A673 (cell line): ENCODE data around the gene RING1. TPM values are rescaled to one million over a fixed set of nuclear protein-coding genes. Genes with fewer than 3 reads are reported as not detected.

Experiments used
- BruUV-seq: library from RNA; stranded (reverse); fragments of 400-500 nt; replicated peaks from 2 replicates; lab custom pipeline; 2021; lab: Mats Ljungman, UMichigan
- CTCF ChIA-PET: fragments of 300-600 bp; sonication (Branson Sonifier 250); formaldehyde crosslinking; loops from one replicate; lab custom pipeline; 2022; ENCODE audit warnings: antibody characterized with exemption; lab: Charles Lee
- POLR2A ChIA-PET: fragments of 300-600 bp; sonication (Branson Sonifier 250); formaldehyde crosslinking; loops from one replicate; lab custom pipeline; 2022; ENCODE audit warnings: antibody characterized with exemption; ENCODE audit not compliant: low non-redundant PET; lab: Charles Lee
- DNase-seq: peaks from one replicate; pipeline ENCODE4 v3.0.0-alpha.2; 2015; ENCODE audit warnings: low spot score
- H3K27ac ChIP-seq: fragments of 200-600 bp; sonication (generic); 2 replicates; pipeline ENCODE4 v1.5.1; 2016; ENCODE audit warnings: mixed run types, low read depth, mild to moderate bottlenecking, mixed read lengths, antibody characterized with exemption, low read length; ENCODE audit not compliant: poor library complexity, severe bottlenecking
- H3K27me3 ChIP-seq: fragments of 200-600 bp; sonication (generic); replicated peaks from 2 replicates; pipeline ENCODE4 v1.6.1; 2017; ENCODE audit warnings: mixed run types, low read depth, mild to moderate bottlenecking, mixed read lengths, antibody characterized with exemption, low read length; ENCODE audit not compliant: insufficient read depth, poor library complexity
- H3K36me3 ChIP-seq: fragments of 200-600 bp; sonication (generic); 2 replicates; pipeline ENCODE4 v1.6.1; 2016; ENCODE audit warnings: mixed run types, mild to moderate bottlenecking, mixed read lengths, antibody characterized with exemption, low read length; ENCODE audit not compliant: insufficient read depth, poor library complexity, severe bottlenecking
- H3K4me1 ChIP-seq: fragments of 200-600 bp; sonication (generic); 2 replicates; pipeline ENCODE4 v1.6.1; 2017; ENCODE audit warnings: mixed run types, mild to moderate bottlenecking, mixed read lengths, antibody characterized with exemption, low read length; ENCODE audit not compliant: insufficient read depth, poor library complexity, severe bottlenecking
- H3K4me3 ChIP-seq: fragments of 200-600 bp; sonication (generic); 2 replicates; pipeline ENCODE4 v1.5.1; 2016; ENCODE audit warnings: low read depth, mixed run types, mild to moderate bottlenecking, mixed read lengths, low read length; ENCODE audit not compliant: poor library complexity, severe bottlenecking
- H3K9me3 ChIP-seq: fragments of 200-600 bp; sonication (generic); 2 replicates; pipeline ENCODE4 v1.6.1; 2016; ENCODE audit warnings: mixed run types, low read depth, mild to moderate bottlenecking, mixed read lengths, antibody characterized with exemption, low read length; ENCODE audit not compliant: poor library complexity, severe bottlenecking
- CTCF ChIP-seq: fragments of 300-800, 200-600 bp; sonication (generic); conservative IDR thresholded peaks from 2 replicates; pipeline ENCODE4 v1.5.1; 2017; ENCODE audit warnings: low read depth, mild to moderate bottlenecking, antibody characterized with exemption, low read length, moderate library complexity, mixed read lengths
- EZH2 ChIP-seq: fragments of 200-600 bp; sonication (generic); IDR thresholded peaks from 2 replicates; pipeline ENCODE4 v1.6.1; 2017; ENCODE audit warnings: borderline replicate concordance, low read depth, mild to moderate bottlenecking, mixed read lengths, antibody characterized with exemption, low read length; ENCODE audit not compliant: poor library complexity, severe bottlenecking
- intact Hi-C: fragments of 100-400 bp; cut with micrococcal nuclease; formaldehyde crosslinking; loops from one replicate; pipeline ENCODE4 v1.10.0; 2022; ENCODE audit not compliant: unreplicated experiment
- total RNA-seq: library from RNA; stranded (reverse); gene quantifications from 2 replicates; pipeline ENCODE4 v1.2.3, GENCODE V29; 2021

The RING1 gene
- total RNA-seq, 1 experiment from 2014 or later: 43.3 TPM

DNA sequence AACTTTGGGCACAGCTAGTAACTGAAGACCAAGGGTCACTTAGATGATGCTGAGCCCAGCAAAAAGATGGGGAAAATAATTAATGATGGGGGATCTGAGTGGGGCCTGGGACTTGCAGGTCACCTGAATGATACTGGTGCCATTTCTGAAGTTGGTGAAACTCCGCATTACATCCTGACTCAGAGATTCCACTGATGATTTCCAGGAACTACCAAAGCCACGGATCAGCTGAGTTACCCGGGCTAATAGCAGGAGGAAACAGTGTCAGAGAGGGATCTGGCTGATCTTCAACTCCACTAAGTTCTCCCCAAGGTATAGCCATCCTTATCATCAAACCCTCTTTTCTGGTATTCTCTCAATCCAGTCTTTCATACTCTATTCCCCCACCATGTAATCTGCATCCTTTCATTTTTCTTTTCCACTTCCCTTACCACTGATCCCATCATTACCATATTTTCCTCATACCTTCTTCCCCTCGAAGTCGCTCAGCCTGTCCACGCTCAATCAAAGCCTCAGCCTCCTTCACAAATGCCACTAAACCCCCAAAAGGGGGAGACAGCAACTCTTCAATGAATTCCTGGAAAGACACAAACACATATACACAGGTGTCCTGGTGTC is 43.2 kb downstream of the RING1 start:
- H3K9me3 ChIP-seq: no peaks in the 10 kb centered on the region
- no peak overlapping the region for H3K27ac ChIP-seq
- TF ChIP-seq EZH2 (no peak), CTCF (no peak)
- no peak overlapping the region for H3K4me3 ChIP-seq
- ChIA-PET POLR2A (no interaction called here), CTCF (no interaction called here)
- intact Hi-C loops: no loop called here
- no TSS peak for BruUV-seq
- H3K36me3 ChIP-seq: peaks cover 3% of the 10 kb centered on the region
- H3K27me3 ChIP-seq: no peaks in the 10 kb centered on the region
- DNase-seq: no peak
- H3K4me1 ChIP-seq: peaks cover 16% of the 10 kb centered on the region

- TF ChIP-seq CTCF: no peak
- TF ChIP-seq EZH2: no peak
- Histone ChIP-seq H3K4me1 (peaks cover 15% of the 10 kb centered on the region), H3K27me3 (no peaks in the 10 kb centered on the region), H3K36me3 (peaks cover 3% of the 10 kb centered on the region), H3K9me3 (no peaks in the 10 kb centered on the region), H3K4me3 (no peak overlapping the region), H3K27ac (no peak overlapping the region)
- no peak for DNase-seq
- POLR2A ChIA-PET: no interaction called here
- intact Hi-C loops: no loop called here
- no TSS peak for BruUV-seq
- CTCF ChIA-PET: no interaction called here
Observed at GRCh38 chr6:33252759-33253158, 44.5 kb downstream of the RING1 start.

- H3K4me1 ChIP-seq: peaks cover 10% of the 10 kb centered on the region
- ChIA-PET POLR2A (no interaction called here), CTCF (no interaction called here)
- TF ChIP-seq EZH2: no peak
- no peak for TF ChIP-seq CTCF
- intact Hi-C loops: no loop called here
- no peak overlapping the region for H3K27ac ChIP-seq
- no peak for DNase-seq
- peaks cover 3% of the 10 kb centered on the region for H3K36me3 ChIP-seq
- H3K9me3 ChIP-seq: no peaks in the 10 kb centered on the region
- H3K27me3 ChIP-seq: no peaks in the 10 kb centered on the region
- H3K4me3 ChIP-seq: no peak overlapping the region
- BruUV-seq: no TSS peak
Observed at GRCh38 chr6:33254591-33254990, 46.3 kb downstream of the RING1 start.
